A673 (cell line): ENCODE measurements around the gene BMP8A. TPM values are rescaled to one million over a fixed set of nuclear protein-coding genes. Genes with fewer than 3 reads are reported as not detected.

Experiments
- BruUV-seq: library from RNA; stranded (reverse); fragments of 400-500 nt; replicated peaks from 2 replicates; lab custom pipeline; 2021; lab: Mats Ljungman, UMichigan
- CTCF ChIA-PET: fragments of 300-600 bp; sonication (Branson Sonifier 250); formaldehyde crosslinking; loops from one replicate; lab custom pipeline; 2022; ENCODE audit warnings: antibody characterized with exemption; lab: Charles Lee
- POLR2A ChIA-PET: fragments of 300-600 bp; sonication (Branson Sonifier 250); formaldehyde crosslinking; loops from one replicate; lab custom pipeline; 2022; ENCODE audit warnings: antibody characterized with exemption; ENCODE audit not compliant: low non-redundant PET; lab: Charles Lee
- DNase-seq: peaks from one replicate; pipeline ENCODE4 v3.0.0-alpha.2; 2015; ENCODE audit warnings: low spot score
- H3K27ac ChIP-seq: fragments of 200-600 bp; sonication (generic); 2 replicates; pipeline ENCODE4 v1.5.1; 2016; ENCODE audit warnings: mixed run types, low read depth, mild to moderate bottlenecking, mixed read lengths, antibody characterized with exemption, low read length; ENCODE audit not compliant: poor library complexity, severe bottlenecking
- H3K27me3 ChIP-seq: fragments of 200-600 bp; sonication (generic); replicated peaks from 2 replicates; pipeline ENCODE4 v1.6.1; 2017; ENCODE audit warnings: mixed run types, low read depth, mild to moderate bottlenecking, mixed read lengths, antibody characterized with exemption, low read length; ENCODE audit not compliant: insufficient read depth, poor library complexity
- H3K36me3 ChIP-seq: fragments of 200-600 bp; sonication (generic); 2 replicates; pipeline ENCODE4 v1.6.1; 2016; ENCODE audit warnings: mixed run types, mild to moderate bottlenecking, mixed read lengths, antibody characterized with exemption, low read length; ENCODE audit not compliant: insufficient read depth, poor library complexity, severe bottlenecking
- H3K4me1 ChIP-seq: fragments of 200-600 bp; sonication (generic); 2 replicates; pipeline ENCODE4 v1.6.1; 2017; ENCODE audit warnings: mixed run types, mild to moderate bottlenecking, mixed read lengths, antibody characterized with exemption, low read length; ENCODE audit not compliant: insufficient read depth, poor library complexity, severe bottlenecking
- H3K4me3 ChIP-seq: fragments of 200-600 bp; sonication (generic); 2 replicates; pipeline ENCODE4 v1.5.1; 2016; ENCODE audit warnings: low read depth, mixed run types, mild to moderate bottlenecking, mixed read lengths, low read length; ENCODE audit not compliant: poor library complexity, severe bottlenecking
- H3K9me3 ChIP-seq: fragments of 200-600 bp; sonication (generic); 2 replicates; pipeline ENCODE4 v1.6.1; 2016; ENCODE audit warnings: mixed run types, low read depth, mild to moderate bottlenecking, mixed read lengths, antibody characterized with exemption, low read length; ENCODE audit not compliant: poor library complexity, severe bottlenecking
- EZH2 ChIP-seq: fragments of 200-600 bp; sonication (generic); IDR thresholded peaks from 2 replicates; pipeline ENCODE4 v1.6.1; 2017; ENCODE audit warnings: borderline replicate concordance, low read depth, mild to moderate bottlenecking, mixed read lengths, antibody characterized with exemption, low read length; ENCODE audit not compliant: poor library complexity, severe bottlenecking
- intact Hi-C: fragments of 100-400 bp; cut with micrococcal nuclease; formaldehyde crosslinking; loops from one replicate; pipeline ENCODE4 v1.10.0; 2022; ENCODE audit not compliant: unreplicated experiment
- total RNA-seq: library from RNA; stranded (reverse); gene quantifications from 2 replicates; pipeline ENCODE4 v1.2.3, GENCODE V29; 2021
- TF ChIP-seq, protein P1 (sequence below): fragments of 300-800, 200-600 bp; sonication (generic); conservative IDR thresholded peaks from 2 replicates; pipeline ENCODE4 v1.5.1; 2017; ENCODE audit warnings: low read depth, mild to moderate bottlenecking, antibody characterized with exemption, low read length, moderate library complexity, mixed read lengths

BMP8A gene
- total RNA-seq, 1 experiment from 2014 or later = not detected

DNA sequence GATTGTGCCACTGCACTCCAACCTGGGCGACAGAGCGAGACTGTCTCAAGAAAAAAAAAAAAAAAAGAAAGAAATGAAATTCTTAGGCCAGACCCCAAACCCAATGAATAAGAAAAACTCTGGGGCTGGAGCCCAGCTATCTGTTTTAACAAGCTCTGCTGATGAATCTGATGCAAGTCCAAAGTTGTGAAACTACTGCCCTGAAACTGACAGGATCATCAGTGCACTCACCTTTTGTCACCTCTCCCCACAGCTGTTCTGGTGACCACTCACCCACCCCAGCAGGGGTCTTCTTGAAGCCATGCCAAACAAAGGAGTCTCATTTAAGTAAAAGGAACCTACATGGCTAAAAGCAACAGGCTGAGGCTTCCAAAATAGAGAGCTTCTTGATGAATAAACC, 76.8 kb downstream of the BMP8A start:
- no peak overlapping the region for H3K27ac ChIP-seq
- CTCF ChIA-PET = no interaction called here
- BruUV-seq = no TSS peak
- intact Hi-C loops = no loop called here
- peaks cover 100% of the 10 kb centered on the region for H3K36me3 ChIP-seq
- TF ChIP-seq EZH2 = no peak
- TF ChIP-seq, protein P1, sequence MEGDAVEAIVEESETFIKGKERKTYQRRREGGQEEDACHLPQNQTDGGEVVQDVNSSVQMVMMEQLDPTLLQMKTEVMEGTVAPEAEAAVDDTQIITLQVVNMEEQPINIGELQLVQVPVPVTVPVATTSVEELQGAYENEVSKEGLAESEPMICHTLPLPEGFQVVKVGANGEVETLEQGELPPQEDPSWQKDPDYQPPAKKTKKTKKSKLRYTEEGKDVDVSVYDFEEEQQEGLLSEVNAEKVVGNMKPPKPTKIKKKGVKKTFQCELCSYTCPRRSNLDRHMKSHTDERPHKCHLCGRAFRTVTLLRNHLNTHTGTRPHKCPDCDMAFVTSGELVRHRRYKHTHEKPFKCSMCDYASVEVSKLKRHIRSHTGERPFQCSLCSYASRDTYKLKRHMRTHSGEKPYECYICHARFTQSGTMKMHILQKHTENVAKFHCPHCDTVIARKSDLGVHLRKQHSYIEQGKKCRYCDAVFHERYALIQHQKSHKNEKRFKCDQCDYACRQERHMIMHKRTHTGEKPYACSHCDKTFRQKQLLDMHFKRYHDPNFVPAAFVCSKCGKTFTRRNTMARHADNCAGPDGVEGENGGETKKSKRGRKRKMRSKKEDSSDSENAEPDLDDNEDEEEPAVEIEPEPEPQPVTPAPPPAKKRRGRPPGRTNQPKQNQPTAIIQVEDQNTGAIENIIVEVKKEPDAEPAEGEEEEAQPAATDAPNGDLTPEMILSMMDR = no peak
- no peaks in the 10 kb centered on the region for H3K27me3 ChIP-seq
- no peaks in the 10 kb centered on the region for H3K9me3 ChIP-seq
- no peaks in the 10 kb centered on the region for H3K4me1 ChIP-seq
- H3K4me3 ChIP-seq = no peak overlapping the region
- POLR2A ChIA-PET = no interaction called here
- DNase-seq = no peak

DNA sequence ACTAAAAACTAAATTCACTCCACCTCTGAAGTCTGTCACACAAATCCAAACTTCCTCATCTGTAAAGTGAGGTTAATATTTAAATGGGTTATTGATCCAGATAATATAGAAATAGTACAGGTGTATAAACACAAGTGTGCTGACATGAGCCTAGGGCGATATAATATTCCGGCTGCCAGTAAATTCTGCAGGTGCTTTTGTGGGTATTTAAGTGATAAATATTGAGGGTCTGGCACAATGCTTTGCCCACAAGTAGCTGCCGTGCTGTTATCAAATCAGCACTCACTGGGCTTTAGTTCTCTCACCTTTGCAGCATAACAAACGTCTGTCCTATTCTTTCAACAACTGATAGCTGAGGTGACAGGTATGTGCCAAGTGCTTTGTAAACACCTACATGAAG, 77.6 kb downstream of the BMP8A start:
- Histone ChIP-seq H3K27me3 (no peaks in the 10 kb centered on the region), H3K36me3 (peaks cover 93% of the 10 kb centered on the region), H3K4me1 (peaks cover 4% of the 10 kb centered on the region), H3K4me3 (no peak overlapping the region), H3K9me3 (no peaks in the 10 kb centered on the region), H3K27ac (no peak overlapping the region)
- DNase-seq = no peak
- ChIA-PET CTCF (no interaction called here), POLR2A (no interaction called here)
- intact Hi-C loops = no loop called here
- TF ChIP-seq EZH2 = no peak
- TF ChIP-seq, protein P1 = no peak
- no TSS peak for BruUV-seq

DNA sequence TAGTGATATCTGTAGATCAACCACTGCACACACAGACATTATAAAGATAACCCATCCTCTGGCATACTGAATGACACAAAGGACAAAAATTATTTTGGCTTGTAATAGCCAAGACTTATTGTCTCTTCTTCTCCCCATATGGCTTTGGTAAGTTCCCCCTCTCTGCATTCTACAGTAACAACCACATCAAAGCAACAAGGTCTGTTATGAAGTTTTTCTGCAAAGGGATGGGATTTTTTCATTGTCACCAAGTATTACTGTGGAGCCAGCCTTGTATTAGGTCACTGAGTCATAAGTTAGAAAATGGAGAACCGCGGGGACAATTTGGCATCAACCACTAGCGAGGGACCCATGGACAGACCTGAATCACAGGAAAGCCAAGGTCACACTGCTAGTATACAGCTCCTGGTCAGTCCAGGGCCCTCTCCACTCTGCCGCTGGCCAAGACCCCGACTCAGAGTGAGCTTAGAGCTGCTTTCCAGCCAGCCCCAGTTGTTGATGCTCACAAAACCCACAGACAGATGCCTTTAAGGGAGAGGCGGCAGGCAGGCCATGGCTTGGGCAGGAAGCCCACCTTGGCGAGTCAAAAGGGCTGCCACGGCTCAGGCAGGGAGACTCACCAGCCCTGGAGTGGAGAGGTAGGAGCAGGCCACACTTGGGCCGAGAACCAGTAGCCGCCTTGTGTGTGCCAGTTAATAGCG, 79.2 kb downstream of the BMP8A start:
- Histone ChIP-seq H3K4me3 (no peak overlapping the region), H3K9me3 (no peaks in the 10 kb centered on the region), H3K27ac (no peak overlapping the region), H3K4me1 (peaks cover 9% of the 10 kb centered on the region), H3K36me3 (peaks cover 77% of the 10 kb centered on the region), H3K27me3 (no peaks in the 10 kb centered on the region)
- no peak for DNase-seq
- CTCF ChIA-PET = no interaction called here
- BruUV-seq = no TSS peak
- TF ChIP-seq, protein P1 = no peak
- TF ChIP-seq EZH2 = no peak
- POLR2A ChIA-PET = no interaction called here
- intact Hi-C loops = no loop called here
